Thyroid gland (tissue), 4 donors: ENCODE measurements around the gene MTUS2. TPM values are rescaled to one million over a fixed set of nuclear protein-coding genes. Genes with fewer than 3 reads are reported as not detected.
"Not testable (repeated sequence)": the region's sequence is repeated elsewhere in the genome, so short reads cannot be mapped to it uniquely, and the experiment has no call there.

ENCODE experiments used
- DNase-seq, 2 donors: peaks; one replicate each; pipeline ENCODE4 v3.0.0-alpha.2; 2019
- H3K27ac ChIP-seq, 3 donors: fragments of 200-600 bp; sonication (generic); 1 replicate in 2 of 3; 2 replicates in 1 of 3; pipeline ENCODE4 v1.5.1; 2016 to 2019; ENCODE audit warnings: mild to moderate bottlenecking in 1 of 3, moderate library complexity in 1 of 3
- H3K27me3 ChIP-seq: fragments of 200-600 bp; sonication (generic); one replicate; pipeline ENCODE4 v1.5.1; 2019
- H3K36me3 ChIP-seq, 2 donors: fragments of 200-600 bp; sonication (generic); one replicate each; pipeline ENCODE4 v1.5.1; 2016 to 2019
- H3K4me1 ChIP-seq, 2 donors: fragments of 200-600 bp; sonication (generic); one replicate each; pipeline ENCODE4 v1.5.1; 2017 to 2019
- H3K4me3 ChIP-seq, 3 donors: fragments of 200-600 bp; sonication (generic); replicated peaks in 1 of 3; 1 replicate in 2 of 3; 2 replicates in 1 of 3; pipeline ENCODE4 v1.5.1; 2016; ENCODE audit warnings: mild to moderate bottlenecking in 1 of 3
- H3K9me3 ChIP-seq: fragments of 200-600 bp; sonication (generic); one replicate; pipeline ENCODE4 v1.5.1; 2017
- CTCF ChIP-seq, 6 experiments: fragments of 200-600 bp in 3 of 6; fragments of 450-650 bp in 3 of 6; sonication (generic) in 3 of 6; IDR thresholded peaks; one replicate each; pipeline ENCODE4 v1.5.1; 2016 to 2019; ENCODE audit warnings: antibody characterized with exemption in 6 of 6, mild to moderate bottlenecking in 2 of 6, inconsistent platforms in 1 of 6, moderate library complexity in 1 of 6
- POLR2A ChIP-seq, 2 donors: fragments of 450-650 bp; IDR thresholded peaks; one replicate each; pipeline ENCODE4 v1.6.1; 2017; ENCODE audit warnings: antibody characterized with exemption in 2 of 2, mild to moderate bottlenecking in 2 of 2, moderate library complexity in 1 of 2
- WGBS, 2 donors: methylation state at CpG; one replicate each; pipeline ENCODE4 v1.1.5; 2017; 5-methylcytosine and 5-hydroxymethylcytosine counted together
- intact Hi-C: fragments of 100-400 bp; cut with DNase I; formaldehyde crosslinking; loops from one replicate; pipeline ENCODE4 v1.15.1; 2023
- total RNA-seq, 4 donors: library from RNA; depleted of rRNA; stranded (reverse); fragments of >200 nt; gene quantifications; one replicate each; pipeline ENCODE4 v1.2.3, GENCODE V29; 2016

The MTUS2 gene
- total RNA-seq, 4 donors from 2014 or later = 0.98 to 1.5 (median 1.1) TPM

GRCh38 chr13:28984326-28984725 lies 164.2 kb downstream of the MTUS2 start:
- no peak overlapping the region for H3K4me3 ChIP-seq
- intact Hi-C loops = no loop called here
- H3K27me3 ChIP-seq = no peaks in the 10 kb centered on the region
- no peaks in the 10 kb centered on the region for H3K4me1 ChIP-seq
- WGBS, 2 donors = 81 to 83% methylated on average over 8 of the region's 8 CpGs
- DNase-seq = no peak
- no peaks in the 10 kb centered on the region for H3K9me3 ChIP-seq
- TF ChIP-seq POLR2A (IDR thresholded peaks at IDR 0.05) = no peak
- H3K27ac ChIP-seq = no peak overlapping the region
- H3K36me3 ChIP-seq = no peaks in the 10 kb centered on the region

- DNase-seq = no peak
- no peak overlapping the region for H3K4me3 ChIP-seq
- WGBS, 2 donors = 85 to 100% methylated on average over 1 of the region's 1 CpG
- no peaks in the 10 kb centered on the region for H3K9me3 ChIP-seq
- H3K27me3 ChIP-seq = no peaks in the 10 kb centered on the region
- intact Hi-C loops = no loop called here
- no peaks in the 10 kb centered on the region for H3K4me1 ChIP-seq
- H3K36me3 ChIP-seq = no peaks in the 10 kb centered on the region
- no peak overlapping the region for H3K27ac ChIP-seq
- TF ChIP-seq CTCF (IDR thresholded peaks at IDR 0.05) (no peak), POLR2A (IDR thresholded peaks at IDR 0.05) (no peak)
Measured at GRCh38 chr13:28984825-28985224, 164.7 kb downstream of the MTUS2 start.

GRCh38 chr13:28990378-28990777 lies 170.2 kb downstream of the MTUS2 start:
- H3K4me1 ChIP-seq, intact Hi-C loops: not testable (repeated sequence)

GRCh38 chr13:28991764-28992163 lies 171.6 kb downstream of the MTUS2 start:
- intact Hi-C loops = no loop called here
- H3K27ac ChIP-seq = no peak overlapping the region
- no peaks in the 10 kb centered on the region for H3K4me1 ChIP-seq
- DNase-seq = no peak
- no peaks in the 10 kb centered on the region for H3K36me3 ChIP-seq
- TF ChIP-seq POLR2A (IDR thresholded peaks at IDR 0.05) = no peak
- no peak for TF ChIP-seq CTCF (IDR thresholded peaks at IDR 0.05)
- no peaks in the 10 kb centered on the region for H3K9me3 ChIP-seq
- H3K27me3 ChIP-seq = no peaks in the 10 kb centered on the region
- H3K4me3 ChIP-seq = no peak overlapping the region

More at GRCh38 chr13:28990378-28990777, 170.2 kb downstream of the MTUS2 start:
- 79 to 88% methylated on average over 3 of the region's 3 CpGs for WGBS, 2 donors
- not testable (repeated sequence) for H3K27me3 ChIP-seq, H3K27ac ChIP-seq, H3K36me3 ChIP-seq, H3K4me3 ChIP-seq, DNase-seq, H3K9me3 ChIP-seq

GRCh38 chr13:29000826-29001225 lies 180.7 kb downstream of the MTUS2 start:
- H3K9me3 ChIP-seq = no peaks in the 10 kb centered on the region
- H3K36me3 ChIP-seq = no peaks in the 10 kb centered on the region
- no peak overlapping the region for H3K4me3 ChIP-seq
- no peak overlapping the region for H3K27ac ChIP-seq
- DNase-seq = no peak
- TF ChIP-seq CTCF (IDR thresholded peaks at IDR 0.05) (no peak), POLR2A (IDR thresholded peaks at IDR 0.05) (no peak)
- WGBS, 2 donors = 93 to 94% methylated on average over 3 of the region's 3 CpGs
- no peaks in the 10 kb centered on the region for H3K27me3 ChIP-seq
- H3K4me1 ChIP-seq = no peaks in the 10 kb centered on the region
- intact Hi-C loops = no loop called here

- H3K27me3 ChIP-seq = no peaks in the 10 kb centered on the region
- no peaks in the 10 kb centered on the region for H3K36me3 ChIP-seq
- H3K27ac ChIP-seq = no peak overlapping the region
- TF ChIP-seq POLR2A (IDR thresholded peaks at IDR 0.05) (no peak), CTCF (IDR thresholded peaks at IDR 0.05) (no peak)
- H3K4me1 ChIP-seq = no peaks in the 10 kb centered on the region
- intact Hi-C loops = no loop called here
- no peak for DNase-seq
- WGBS, 2 donors = 53 to 65% methylated on average over 8 of the region's 8 CpGs
- no peak overlapping the region for H3K4me3 ChIP-seq
- H3K9me3 ChIP-seq = no peaks in the 10 kb centered on the region
Measured at GRCh38 chr13:29005035-29005762, 185.1 kb downstream of the MTUS2 start.
